ENCODE measurements around the gene BAHD1.

Gene BAHD1

DNA sequence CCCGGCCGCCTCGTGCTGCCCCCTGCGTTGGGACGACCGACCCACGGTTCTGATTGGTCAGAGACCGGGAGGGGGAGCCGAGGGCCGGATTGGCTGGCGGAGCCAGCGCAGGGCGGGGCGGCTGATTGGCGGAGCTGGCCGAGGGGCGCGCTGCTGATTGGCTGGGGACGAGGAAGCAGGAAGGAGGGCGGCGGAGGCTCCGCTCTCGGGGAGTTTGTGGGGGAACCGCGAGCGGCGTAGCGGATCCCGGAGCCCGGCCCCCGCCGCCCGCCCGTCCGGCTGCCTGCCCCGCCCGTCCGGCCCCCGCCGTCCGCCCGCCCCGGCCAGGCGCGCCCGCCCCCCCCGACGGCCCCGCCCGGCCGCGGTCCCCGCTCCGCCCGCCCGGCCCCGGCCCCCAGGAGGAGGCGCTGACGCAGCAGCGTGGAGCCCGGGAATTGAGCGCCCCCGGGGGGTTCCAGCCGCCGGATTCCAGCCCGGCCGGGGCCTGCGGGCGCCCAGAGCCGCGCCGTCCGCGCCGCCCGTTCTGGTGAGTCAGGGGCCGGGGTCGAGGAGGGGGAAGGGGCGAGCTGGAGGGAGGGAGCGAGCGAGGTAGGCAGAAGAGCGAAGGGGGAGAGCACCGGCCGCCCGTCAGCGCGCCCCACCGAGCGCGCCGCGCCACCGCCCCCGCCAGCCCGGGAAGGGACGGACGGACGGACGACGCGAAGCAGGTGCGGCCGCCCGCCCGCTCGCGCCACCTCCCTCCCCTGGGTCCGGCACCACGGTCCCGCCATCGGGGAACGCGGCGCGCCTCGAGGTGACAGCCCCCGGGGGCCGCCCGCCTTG lies at the start of gene BAHD1:
Gene BAHD1, plus strand, starts transcription at position 211 of the 822 bp plus-strand sequence. CDS start 17,512 bp downstream, outside the sequence.
- no peaks in the 10 kb centered on the region for H3K4me1 ChIP-seq (ENCODE audit: low read length)
- peak within 1 kb of the TSS; percentile 71 for H2AFZ ChIP-seq (ENCODE audit: low read length)
- no peak within 1 kb of the TSS for H3K27ac ChIP-seq (ENCODE audit: low read length)

GRCh38 chr15:40392986-40393948 lies 47.5 kb upstream of the BAHD1 start:
- Histone ChIP-seq H3F3A (ENCODE audit: insufficient read depth, low read length) (peaks cover 7% of the 10 kb centered on the region), H4K20me1 (ENCODE audit: insufficient read depth, low read length) (no peaks in the 10 kb centered on the region), H3K4me1 (ENCODE audit: low read length) (peaks cover 6% of the 10 kb centered on the region; the same call in 1 of the 2 replicates), H2AFZ (ENCODE audit: low read length) (no peak overlapping the region), H3K4me2 (ENCODE audit: low read depth, low read length) (no peak overlapping the region), H3K9ac (ENCODE audit: low read length) (no peak overlapping the region), H3K27ac (ENCODE audit: low read length) (no peak overlapping the region), H3K36me3 (replicated peaks; ENCODE audit: insufficient read depth, low read length) (peaks cover 16% of the 10 kb centered on the region; the same call in 1 of the 2 replicates), H3K9me2 (replicated peaks; ENCODE audit: insufficient read depth, low read length) (no peaks in the 10 kb centered on the region), H3K27me3 (replicated peaks; ENCODE audit: insufficient read depth, low read length) (no peaks in the 10 kb centered on the region), H3K79me2 (ENCODE audit: low read length) (no peaks in the 10 kb centered on the region), H3K9me3 (replicated peaks; ENCODE audit: insufficient read depth, low read length) (no peaks in the 10 kb centered on the region), H3K4me3 (ENCODE audit: low read length) (no peak overlapping the region)
- TF ChIP-seq, protein P1, sequence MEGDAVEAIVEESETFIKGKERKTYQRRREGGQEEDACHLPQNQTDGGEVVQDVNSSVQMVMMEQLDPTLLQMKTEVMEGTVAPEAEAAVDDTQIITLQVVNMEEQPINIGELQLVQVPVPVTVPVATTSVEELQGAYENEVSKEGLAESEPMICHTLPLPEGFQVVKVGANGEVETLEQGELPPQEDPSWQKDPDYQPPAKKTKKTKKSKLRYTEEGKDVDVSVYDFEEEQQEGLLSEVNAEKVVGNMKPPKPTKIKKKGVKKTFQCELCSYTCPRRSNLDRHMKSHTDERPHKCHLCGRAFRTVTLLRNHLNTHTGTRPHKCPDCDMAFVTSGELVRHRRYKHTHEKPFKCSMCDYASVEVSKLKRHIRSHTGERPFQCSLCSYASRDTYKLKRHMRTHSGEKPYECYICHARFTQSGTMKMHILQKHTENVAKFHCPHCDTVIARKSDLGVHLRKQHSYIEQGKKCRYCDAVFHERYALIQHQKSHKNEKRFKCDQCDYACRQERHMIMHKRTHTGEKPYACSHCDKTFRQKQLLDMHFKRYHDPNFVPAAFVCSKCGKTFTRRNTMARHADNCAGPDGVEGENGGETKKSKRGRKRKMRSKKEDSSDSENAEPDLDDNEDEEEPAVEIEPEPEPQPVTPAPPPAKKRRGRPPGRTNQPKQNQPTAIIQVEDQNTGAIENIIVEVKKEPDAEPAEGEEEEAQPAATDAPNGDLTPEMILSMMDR (IDR thresholded peaks at IDR 0.05; ENCODE audit: low read length), result no peak
- TF ChIP-seq EZH2 (optimal IDR thresholded peaks at IDR 0.05; ENCODE audit: low read depth, low read length) (no peak), EZH2phosphoT487 (IDR thresholded peaks at IDR 0.05; ENCODE audit: low read length) (no peak)
- no peak for DNase-seq

More for the DNA sequence above, at the start of gene BAHD1:
- TF ChIP-seq EZH2phosphoT487 (IDR thresholded peaks at IDR 0.05; ENCODE audit: low read length), result no peak
- TF ChIP-seq, protein P1 (IDR thresholded peaks at IDR 0.05; ENCODE audit: low read length), result no peak
- TF ChIP-seq EZH2 (optimal IDR thresholded peaks at IDR 0.05; ENCODE audit: low read depth, low read length), result no peak
- peaks cover 43% of the 10 kb centered on the region for H3K79me2 ChIP-seq (ENCODE audit: low read length)
- H4K20me1 ChIP-seq (ENCODE audit: insufficient read depth, low read length), result 0 out of 2 replicates have a peak, but pooled peaks cover 5% of the 10 kb centered on the region
- peaks cover 16% of the 10 kb centered on the region for H3F3A ChIP-seq (ENCODE audit: insufficient read depth, low read length)
- peaks cover 33% of the 10 kb centered on the region for H3K27me3 ChIP-seq (replicated peaks; ENCODE audit: insufficient read depth, low read length)
- no peaks in the 10 kb centered on the region for H3K9me3 ChIP-seq (replicated peaks; ENCODE audit: insufficient read depth, low read length)
- no peaks in the 10 kb centered on the region for H3K9me2 ChIP-seq (replicated peaks; ENCODE audit: insufficient read depth, low read length)
- peak; percentile 93 for DNase-seq
- no peaks in the 10 kb centered on the region for H3K36me3 ChIP-seq (replicated peaks; ENCODE audit: insufficient read depth, low read length)
- peak within 1 kb of the TSS; percentile 97 for H3K4me2 ChIP-seq (ENCODE audit: low read depth, low read length)
- H3K4me3 ChIP-seq (ENCODE audit: low read length), result peak within 1 kb of the TSS; percentile 77
- peak within 1 kb of the TSS; percentile 56 for H3K9ac ChIP-seq (ENCODE audit: low read length)

GRCh38 chr15:40397688-40398412 lies 42.9 kb upstream of the BAHD1 start:
- peak overlapping the region; percentile 9; the same call in 1 of the 2 replicates for H3K27ac ChIP-seq (ENCODE audit: low read length)
- peak overlapping the region; percentile 54; the same call in 1 of the 2 replicates for H3K4me2 ChIP-seq (ENCODE audit: low read depth, low read length)
- H3K9me2 ChIP-seq (replicated peaks; ENCODE audit: insufficient read depth, low read length), result no peaks in the 10 kb centered on the region
- peaks cover 14% of the 10 kb centered on the region for H3K4me1 ChIP-seq (ENCODE audit: low read length)
- H3K79me2 ChIP-seq (ENCODE audit: low read length), result no peaks in the 10 kb centered on the region
- no peak for TF ChIP-seq EZH2 (optimal IDR thresholded peaks at IDR 0.05; ENCODE audit: low read depth, low read length)
- no peak for DNase-seq
- H3F3A ChIP-seq (ENCODE audit: insufficient read depth, low read length), result peaks cover 10% of the 10 kb centered on the region
- no peaks in the 10 kb centered on the region for H3K27me3 ChIP-seq (replicated peaks; ENCODE audit: insufficient read depth, low read length)
- H2AFZ ChIP-seq (ENCODE audit: low read length), result no peak overlapping the region
- 0 out of 2 replicates have a peak, but pooled peaks cover 5% of the 10 kb centered on the region for H3K36me3 ChIP-seq (replicated peaks; ENCODE audit: insufficient read depth, low read length)
- H3K4me3 ChIP-seq (ENCODE audit: low read length), result no peak overlapping the region
- no peaks in the 10 kb centered on the region for H3K9me3 ChIP-seq (replicated peaks; ENCODE audit: insufficient read depth, low read length)
- H4K20me1 ChIP-seq (ENCODE audit: insufficient read depth, low read length), result no peaks in the 10 kb centered on the region
- no peak overlapping the region for H3K9ac ChIP-seq (ENCODE audit: low read length)
